Activated CD4-positive, alpha-beta memory T cell treated with anti-CD3 and anti-CD28 coated beads for 36 hours (primary cell): ENCODE data around the gene FRAT1. TPM values are rescaled to one million over a fixed set of nuclear protein-coding genes. Genes with fewer than 3 reads are reported as not detected.
"Not testable (repeated sequence)": the region's sequence is repeated elsewhere in the genome, so short reads cannot be mapped to it uniquely, and the experiment has no call there.

Experiments
- CTCF ChIA-PET: fragments of 350-600 bp; sonication (Branson Sonifier 250); formaldehyde crosslinking; loops from one replicate; lab custom pipeline; 2021; ENCODE audit warnings: antibody characterized with exemption, inconsistent platforms; lab: Charles Lee
- POLR2A ChIA-PET: fragments of 350-600 bp; sonication (Branson Sonifier 250); formaldehyde crosslinking; loops from one replicate; lab custom pipeline; 2021; ENCODE audit warnings: antibody characterized with exemption; lab: Charles Lee
- DNase-seq: peaks from one replicate; pipeline ENCODE4 v3.0.0-alpha.2; 2020
- H3K27ac Mint-ChIP-seq: one replicate; pipeline ENCODE4 v1.8.0; 2021; ENCODE audit warnings: mixed read lengths
- H3K27me3 Mint-ChIP-seq: one replicate; pipeline ENCODE4 v1.8.0; 2021; ENCODE audit warnings: mixed read lengths
- H3K36me3 Mint-ChIP-seq: one replicate; pipeline ENCODE4 v1.8.0; 2021; ENCODE audit warnings: mixed read lengths
- H3K4me1 Mint-ChIP-seq: one replicate; pipeline ENCODE4 v1.8.0; 2021; ENCODE audit warnings: low read depth, mixed read lengths
- H3K4me3 Mint-ChIP-seq: one replicate; pipeline ENCODE4 v1.8.0; 2021; ENCODE audit warnings: mild to moderate bottlenecking, mixed read lengths
- H3K9me3 Mint-ChIP-seq: one replicate; pipeline ENCODE4 v1.8.0; 2021; ENCODE audit warnings: mixed read lengths
- intact Hi-C: fragments of 100-400 bp; cut with micrococcal nuclease; formaldehyde crosslinking; loops from one replicate; pipeline ENCODE4 v1.15.1; 2023
- total RNA-seq, 2 experiments: library from RNA; stranded (reverse); gene quantifications; one replicate each; pipeline ENCODE4 v1.2.3, GENCODE V29; 2021

The FRAT1 gene
- total RNA-seq, 2 experiments from 2014 or later, result 2.1 TPM

DNA sequence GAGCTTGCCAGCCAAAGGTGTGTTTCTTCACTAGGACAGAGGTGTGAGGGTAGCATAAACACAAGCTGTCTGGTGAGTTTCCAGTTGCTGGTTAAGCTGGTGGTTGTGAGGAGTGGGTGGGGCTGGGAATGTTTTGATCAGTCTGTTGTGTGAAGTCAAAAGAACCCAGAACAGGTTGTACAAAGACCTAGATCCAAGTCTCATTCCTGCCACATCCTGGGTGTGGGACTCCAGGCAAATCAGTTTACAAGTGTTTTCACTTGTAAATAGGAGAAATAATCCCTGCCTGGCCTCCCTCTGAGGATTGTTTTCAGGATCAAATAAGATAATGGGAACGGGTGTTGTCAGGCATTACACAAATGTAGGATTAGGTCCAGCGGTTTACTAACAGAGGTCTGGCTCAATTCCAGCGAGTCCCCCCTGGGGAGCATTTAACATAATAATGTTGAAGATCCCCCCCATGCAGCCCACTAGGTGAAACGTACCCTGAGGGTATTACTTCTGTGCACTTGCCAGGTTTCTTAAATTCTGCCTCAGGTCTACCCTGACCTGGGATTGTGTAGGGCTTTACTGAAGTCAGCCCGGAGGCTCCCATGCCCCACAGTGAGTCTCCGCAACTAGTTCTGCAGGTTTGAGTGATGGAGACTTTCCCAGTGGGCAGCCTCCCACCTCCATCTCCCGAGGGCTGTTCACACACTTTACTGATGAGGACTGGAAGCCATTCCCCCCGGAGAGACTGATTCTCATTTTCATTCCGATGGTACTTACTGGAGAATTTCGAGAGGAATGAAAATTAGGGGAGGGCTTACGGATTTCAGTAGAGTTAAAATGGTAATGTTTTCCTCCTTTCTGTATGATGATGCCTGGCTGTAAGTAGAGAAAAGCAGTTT lies 18.1 kb downstream of the FRAT1 start:
- H3K4me1 Mint-ChIP-seq, result peaks cover 23% of the 10 kb centered on the region
- H3K36me3 Mint-ChIP-seq, result peaks cover 2% of the 10 kb centered on the region
- no peak overlapping the region for H3K4me3 Mint-ChIP-seq
- peaks cover 1% of the 10 kb centered on the region for H3K27me3 Mint-ChIP-seq
- no peaks in the 10 kb centered on the region for H3K9me3 Mint-ChIP-seq
- intact Hi-C loops, result no loop called here
- no peak for DNase-seq
- CTCF ChIA-PET, result no interaction called here
- POLR2A ChIA-PET, result interaction anchor here (0.7 kb wide), 1 partner anchor 71 kb away, joined by 4 read pairs; no protein-coding TSS in a partner anchor
- H3K27ac Mint-ChIP-seq, result no peak overlapping the region

DNA sequence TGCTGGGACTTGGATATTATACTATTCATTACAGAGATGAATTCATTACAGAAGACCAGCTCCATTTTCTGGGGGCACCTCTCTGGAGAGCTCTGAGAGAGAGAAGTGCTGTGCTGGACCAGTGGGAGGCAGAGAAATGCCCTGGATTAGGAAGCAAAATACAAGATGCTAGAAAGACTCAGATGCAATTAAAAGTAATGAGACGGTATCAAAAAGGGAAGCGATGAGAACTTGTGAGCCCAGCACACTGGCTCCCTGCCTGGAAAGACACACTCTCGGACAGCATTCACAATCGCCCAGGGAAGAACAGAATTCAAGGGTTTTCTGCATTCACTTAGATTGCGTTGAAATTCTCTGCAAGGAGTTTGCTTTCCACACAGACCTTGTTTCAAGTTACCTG lies 19.0 kb downstream of the FRAT1 start:
- no peak overlapping the region for H3K27ac Mint-ChIP-seq
- peaks cover 1% of the 10 kb centered on the region for H3K27me3 Mint-ChIP-seq
- no peak overlapping the region for H3K4me3 Mint-ChIP-seq
- DNase-seq, result no peak
- CTCF ChIA-PET, result no interaction called here
- peaks cover 2% of the 10 kb centered on the region for H3K36me3 Mint-ChIP-seq
- H3K4me1 Mint-ChIP-seq, result peaks cover 15% of the 10 kb centered on the region
- H3K9me3 Mint-ChIP-seq, result no peaks in the 10 kb centered on the region
- intact Hi-C loops, result no loop called here
- POLR2A ChIA-PET, result no interaction called here

DNA sequence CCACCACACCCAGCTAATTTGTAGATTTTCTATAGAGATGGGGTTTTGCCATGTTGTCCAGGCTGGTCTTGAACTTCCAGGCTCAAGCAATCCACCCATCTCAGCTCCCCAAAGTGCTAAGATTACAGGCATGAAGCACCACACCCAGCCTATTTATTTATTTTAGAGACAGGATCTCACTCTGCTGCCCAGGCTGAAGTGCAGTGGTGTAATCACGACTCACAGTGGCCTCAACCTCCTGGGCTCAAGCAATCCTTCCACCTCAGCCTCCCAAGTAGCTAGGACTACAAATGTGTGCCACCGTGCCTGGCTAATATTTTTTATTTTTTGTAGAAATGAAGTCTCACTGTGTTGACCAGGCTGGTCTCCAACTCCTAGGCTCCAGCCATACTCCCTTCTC lies 22.3 kb downstream of the FRAT1 start:
- H3K27ac Mint-ChIP-seq, result no peak overlapping the region
- H3K9me3 Mint-ChIP-seq, result no peaks in the 10 kb centered on the region
- H3K4me1 Mint-ChIP-seq, result peaks cover 3% of the 10 kb centered on the region
- intact Hi-C loops, result no loop called here
- H3K27me3 Mint-ChIP-seq, result no peaks in the 10 kb centered on the region
- H3K4me3 Mint-ChIP-seq, result no peak overlapping the region
- no peaks in the 10 kb centered on the region for H3K36me3 Mint-ChIP-seq
- POLR2A ChIA-PET, result no interaction called here
- CTCF ChIA-PET, result no interaction called here
- DNase-seq, result no peak

DNA sequence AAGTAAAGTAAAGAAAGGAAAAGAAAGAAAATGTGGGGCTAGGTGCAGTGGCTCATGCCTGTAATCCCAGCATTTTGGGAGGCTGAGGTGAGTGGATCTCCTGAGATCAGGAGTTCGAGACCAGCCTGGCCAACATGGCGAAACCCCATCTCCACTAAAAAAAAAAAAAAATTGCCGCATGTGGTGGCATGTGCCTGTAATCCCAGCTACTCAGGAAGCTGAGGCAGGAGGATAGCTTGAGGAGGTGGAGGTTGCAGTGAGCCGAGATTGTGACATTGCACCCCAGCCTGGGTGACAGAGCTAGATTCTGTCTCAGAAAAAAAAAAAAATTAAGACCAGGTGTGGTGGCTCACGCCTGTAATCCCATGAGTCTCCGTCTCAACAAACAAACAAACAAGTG lies 24.6 kb downstream of the FRAT1 start:
- H3K36me3 Mint-ChIP-seq, DNase-seq, H3K27me3 Mint-ChIP-seq, H3K27ac Mint-ChIP-seq, H3K4me1 Mint-ChIP-seq, H3K9me3 Mint-ChIP-seq, CTCF ChIA-PET, intact Hi-C loops, H3K4me3 Mint-ChIP-seq, POLR2A ChIA-PET: not testable (repeated sequence)

DNA sequence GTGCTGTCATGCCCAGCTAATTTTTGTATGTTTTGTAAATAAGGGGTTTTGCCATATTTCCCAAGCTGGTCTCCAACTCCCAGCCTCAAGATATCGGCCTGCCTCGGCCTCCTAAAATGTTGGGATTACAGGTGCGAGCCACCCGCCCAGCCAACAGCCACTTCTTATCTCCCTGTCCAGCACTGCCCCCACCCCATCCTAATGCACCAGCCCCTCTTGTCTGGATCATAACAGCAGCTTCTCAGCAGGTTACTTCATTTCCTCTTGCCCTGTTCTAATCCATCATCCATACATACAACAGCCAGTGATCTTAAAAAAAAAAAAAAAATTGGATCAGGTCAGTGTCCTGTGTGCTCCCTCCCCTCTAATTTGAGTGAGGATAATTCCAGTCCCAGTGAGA lies 28.2 kb downstream of the FRAT1 start:
- CTCF ChIA-PET, result no interaction called here
- intact Hi-C loops, result no loop called here

DNA sequence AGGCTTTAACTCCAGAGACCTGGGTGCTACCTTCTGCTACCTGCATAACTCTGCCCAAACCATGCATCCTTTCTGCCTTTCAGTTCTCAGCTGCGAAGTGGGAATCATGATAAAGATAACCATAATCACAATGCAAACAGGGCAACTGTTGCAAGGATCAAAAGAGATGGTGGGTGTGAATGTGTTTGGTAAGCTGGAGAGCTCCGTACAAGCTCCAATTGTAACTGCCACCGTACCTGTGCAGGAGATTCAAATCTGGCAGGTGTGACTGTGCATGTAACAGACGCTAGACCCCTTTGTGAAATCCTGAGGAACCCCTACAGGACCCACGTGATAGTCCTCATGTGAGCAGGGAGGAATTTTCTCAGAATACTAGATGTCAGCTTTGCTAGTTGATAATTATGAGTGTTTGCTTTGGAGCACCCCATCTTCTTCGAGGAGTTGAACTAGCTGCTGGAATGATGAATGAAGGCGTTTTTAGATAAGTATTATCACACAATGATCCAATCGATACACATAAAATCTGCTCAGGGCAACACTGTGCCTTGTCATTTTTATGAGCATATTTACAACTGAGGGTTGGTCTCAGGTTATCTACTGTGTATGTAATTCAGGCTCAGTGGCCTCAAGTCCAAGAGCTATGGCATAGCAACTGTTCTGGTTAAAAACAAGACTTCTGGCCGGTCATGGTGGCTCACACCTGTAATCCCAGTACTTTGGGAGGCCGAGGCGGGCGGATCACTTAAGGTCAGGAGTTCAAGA lies 30.9 kb downstream of the FRAT1 start:
- Mint-ChIP-seq H3K4me1 (no peaks in the 10 kb centered on the region), H3K27ac (no peak overlapping the region), H3K4me3 (no peak overlapping the region), H3K27me3 (no peaks in the 10 kb centered on the region), H3K9me3 (no peaks in the 10 kb centered on the region), H3K36me3 (no peaks in the 10 kb centered on the region)
- DNase-seq, result no peak
- POLR2A ChIA-PET, result no interaction called here
- intact Hi-C loops, result no loop called here
- CTCF ChIA-PET, result interaction anchor here (0.6 to 1.4 kb wide), 4 partner anchors 10 to 222 kb away, joined by 3 to 5 read pairs (median 3); no protein-coding TSS in a partner anchor

More for the DNA sequence above, 28.2 kb downstream of the FRAT1 start:
- no peak overlapping the region for H3K27ac Mint-ChIP-seq
- no peaks in the 10 kb centered on the region for H3K9me3 Mint-ChIP-seq
- H3K27me3 Mint-ChIP-seq, result no peaks in the 10 kb centered on the region
- no peaks in the 10 kb centered on the region for H3K4me1 Mint-ChIP-seq
- H3K36me3 Mint-ChIP-seq, result no peaks in the 10 kb centered on the region
- H3K4me3 Mint-ChIP-seq, result no peak overlapping the region
- POLR2A ChIA-PET, result no interaction called here
- no peak for DNase-seq

DNA sequence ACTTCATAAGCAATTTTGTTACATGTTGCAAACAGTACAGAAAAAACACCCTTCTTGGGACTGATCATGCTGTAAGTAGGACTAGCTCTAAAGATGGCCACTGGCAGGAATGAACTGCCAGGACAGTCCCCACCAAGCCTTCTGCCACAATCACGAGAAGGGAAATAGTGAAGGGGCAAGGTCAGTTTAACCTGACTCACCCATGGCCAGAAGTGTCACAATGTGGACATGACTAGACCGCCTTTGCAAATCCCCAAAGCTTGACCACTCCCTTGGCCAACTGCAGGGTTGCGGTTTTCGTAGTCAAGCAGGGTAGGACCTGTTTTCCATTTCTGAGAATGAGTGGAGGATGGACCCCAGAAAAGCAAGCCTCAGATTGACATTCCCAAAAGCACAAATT lies 34.9 kb downstream of the FRAT1 start:
- CTCF ChIA-PET, result no interaction called here
- no peak for DNase-seq
- POLR2A ChIA-PET, result no interaction called here
- intact Hi-C loops, result no loop called here
- no peaks in the 10 kb centered on the region for H3K27me3 Mint-ChIP-seq
- H3K4me3 Mint-ChIP-seq, result no peak overlapping the region
- H3K27ac Mint-ChIP-seq, result no peak overlapping the region
- peaks cover 13% of the 10 kb centered on the region for H3K36me3 Mint-ChIP-seq
- no peaks in the 10 kb centered on the region for H3K4me1 Mint-ChIP-seq
- no peaks in the 10 kb centered on the region for H3K9me3 Mint-ChIP-seq

DNA sequence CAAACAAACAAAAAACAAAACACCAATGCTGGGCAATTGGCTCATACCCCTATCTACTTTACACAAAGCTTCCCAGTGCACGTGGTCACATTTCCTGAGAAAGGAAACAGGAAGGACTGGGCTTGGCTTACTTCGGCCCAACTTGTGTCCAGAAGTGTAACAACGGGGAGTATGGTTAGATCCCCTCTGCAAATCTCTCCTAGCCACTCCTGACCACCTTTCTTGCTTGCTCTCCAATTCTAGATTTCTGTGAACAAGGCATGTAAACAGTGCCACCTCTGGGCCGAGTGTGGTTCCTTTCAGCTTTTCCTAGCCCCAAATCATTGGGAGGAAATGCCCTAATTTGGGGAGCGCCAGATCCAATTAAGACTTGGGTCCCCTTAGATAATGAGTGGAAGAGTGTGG lies 36.5 kb downstream of the FRAT1 start:
- CTCF ChIA-PET, result interaction anchor here (1.2 to 1.8 kb wide), 3 partner anchors 64 to 81 kb away, joined by 3 to 8 read pairs (median 6); no protein-coding TSS in a partner anchor
- Mint-ChIP-seq H3K27me3 (no peaks in the 10 kb centered on the region), H3K9me3 (no peaks in the 10 kb centered on the region), H3K4me1 (no peaks in the 10 kb centered on the region), H3K27ac (no peak overlapping the region), H3K36me3 (peaks cover 22% of the 10 kb centered on the region), H3K4me3 (no peak overlapping the region)
- intact Hi-C loops, result no loop called here
- DNase-seq, result no peak
- POLR2A ChIA-PET, result no interaction called here

DNA sequence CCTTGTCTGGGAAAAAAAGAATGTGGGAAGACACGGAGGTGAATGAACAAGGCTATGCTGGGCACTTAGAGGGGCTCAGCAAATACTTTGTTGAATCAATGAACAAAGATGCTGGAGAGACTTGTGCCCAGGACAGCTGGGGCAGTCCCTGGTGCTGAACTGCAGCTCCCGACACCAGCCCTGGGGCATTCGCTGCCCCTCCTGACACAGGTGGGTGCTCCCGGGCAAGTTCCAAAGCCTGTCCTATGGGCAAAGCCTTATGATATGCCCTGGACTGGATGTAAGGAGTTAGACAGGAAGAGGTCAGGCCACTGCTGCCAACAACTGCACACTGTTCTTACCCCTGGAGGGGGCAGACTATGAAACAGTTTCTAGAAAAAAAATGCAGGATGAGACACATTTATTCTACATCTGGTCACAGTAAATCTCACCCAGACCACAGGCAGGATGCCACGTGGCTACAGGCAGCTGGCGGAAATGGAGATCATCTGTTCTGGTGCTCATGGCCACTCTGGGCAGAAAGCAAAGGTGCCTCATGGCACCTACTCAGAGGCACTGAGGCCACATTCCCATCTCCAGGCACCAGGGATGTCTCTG lies 37.3 kb downstream of the FRAT1 start:
- no peaks in the 10 kb centered on the region for H3K4me1 Mint-ChIP-seq
- H3K4me3 Mint-ChIP-seq, result no peak overlapping the region
- H3K9me3 Mint-ChIP-seq, result no peaks in the 10 kb centered on the region
- no peak overlapping the region for H3K27ac Mint-ChIP-seq
- ChIA-PET POLR2A (no interaction called here), CTCF (interaction anchor here (1.1 to 1.8 kb wide), 3 partner anchors 18 to 82 kb away, joined by 3 to 6 read pairs (median 3); no protein-coding TSS in a partner anchor)
- H3K27me3 Mint-ChIP-seq, result no peaks in the 10 kb centered on the region
- no peak for DNase-seq
- intact Hi-C loops, result no loop called here
- H3K36me3 Mint-ChIP-seq, result peaks cover 24% of the 10 kb centered on the region

DNA sequence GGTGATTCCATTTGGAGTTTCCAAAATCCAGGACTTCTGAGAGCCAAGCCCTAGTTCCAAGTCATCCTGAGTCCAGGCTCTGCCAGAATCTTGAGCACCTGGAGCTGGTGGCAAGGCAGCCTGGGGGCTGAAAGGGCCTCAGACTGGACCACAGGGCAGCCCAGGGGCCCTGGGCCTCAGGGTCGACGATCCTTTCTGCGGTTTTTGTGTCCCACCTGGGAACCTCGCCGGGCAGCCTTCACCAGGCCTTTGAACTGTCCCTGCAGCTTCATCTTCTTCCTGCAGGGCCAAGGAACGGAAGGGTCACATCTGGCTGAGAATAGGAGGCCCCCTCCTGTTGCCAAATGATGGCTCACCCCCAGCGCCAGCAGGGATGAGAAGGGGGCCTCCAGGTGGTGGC lies 37.8 kb downstream of the FRAT1 start:
- H3K4me3 Mint-ChIP-seq, result no peak overlapping the region
- H3K36me3 Mint-ChIP-seq, result peaks cover 24% of the 10 kb centered on the region
- no peak overlapping the region for H3K27ac Mint-ChIP-seq
- H3K27me3 Mint-ChIP-seq, result no peaks in the 10 kb centered on the region
- ChIA-PET CTCF (interaction anchor here (0.9 to 1.1 kb wide), 2 partner anchors 18 to 78 kb away, joined by 3 to 5 read pairs; no protein-coding TSS in a partner anchor), POLR2A (no interaction called here)
- intact Hi-C loops, result no loop called here
- no peak for DNase-seq
- H3K9me3 Mint-ChIP-seq, result no peaks in the 10 kb centered on the region
- no peaks in the 10 kb centered on the region for H3K4me1 Mint-ChIP-seq

DNA sequence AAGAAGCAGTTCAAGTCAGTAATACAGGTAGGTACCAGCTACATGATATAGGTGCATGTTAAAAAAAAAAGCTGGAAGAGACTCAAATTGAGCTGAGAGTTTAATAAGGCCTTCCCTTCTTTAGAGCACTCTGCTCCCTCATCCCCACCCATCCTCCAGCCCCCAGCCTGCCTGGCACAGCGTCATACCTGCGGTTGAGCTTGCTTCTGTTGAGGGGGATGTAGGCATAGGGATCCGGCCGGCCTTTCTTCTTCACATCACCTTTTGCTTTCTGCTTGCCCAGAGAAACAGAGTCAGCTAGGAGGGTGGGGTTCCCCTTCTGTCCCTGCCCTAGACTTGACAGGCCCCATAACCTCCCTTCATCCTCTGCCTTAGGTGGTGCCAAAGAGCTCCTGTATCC lies 39.3 kb downstream of the FRAT1 start:
- no peak overlapping the region for H3K4me3 Mint-ChIP-seq
- H3K27me3 Mint-ChIP-seq, result no peaks in the 10 kb centered on the region
- no peak for DNase-seq
- POLR2A ChIA-PET, result interaction anchor here (1.1 kb wide), 1 partner anchor 42 kb away, joined by 3 read pairs; the partner anchor contains the start of gene RRP12
- CTCF ChIA-PET, result interaction anchor here (0.6 kb wide), 1 partner anchor 80 kb away, joined by 3 read pairs; no protein-coding TSS in a partner anchor
- H3K36me3 Mint-ChIP-seq, result peaks cover 28% of the 10 kb centered on the region
- no peak overlapping the region for H3K27ac Mint-ChIP-seq
- no peaks in the 10 kb centered on the region for H3K4me1 Mint-ChIP-seq
- H3K9me3 Mint-ChIP-seq, result no peaks in the 10 kb centered on the region
- intact Hi-C loops, result no loop called here

DNA sequence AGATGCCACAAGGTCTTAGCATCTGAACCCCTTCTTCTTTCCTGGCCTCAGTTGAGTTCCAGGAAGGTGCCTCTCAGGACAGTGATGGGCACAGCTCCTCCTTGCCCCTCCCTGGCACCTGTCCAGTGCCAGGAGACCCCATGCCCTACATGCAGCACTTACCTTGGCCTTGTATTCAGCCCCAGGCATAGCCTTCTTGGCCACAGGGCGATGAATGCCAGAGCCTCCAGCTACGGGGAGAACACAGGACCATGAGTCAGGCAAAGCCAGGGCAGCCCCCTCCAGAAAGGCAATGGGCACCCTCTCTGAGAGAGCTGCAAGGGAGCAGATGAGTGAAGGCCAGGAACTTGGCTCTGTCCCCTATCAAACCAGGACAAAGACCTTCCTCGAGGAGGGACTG lies 39.7 kb downstream of the FRAT1 start:
- DNase-seq, result no peak
- Mint-ChIP-seq H3K4me1 (no peaks in the 10 kb centered on the region), H3K27ac (peak overlapping the region; percentile 13), H3K4me3 (no peak overlapping the region), H3K9me3 (no peaks in the 10 kb centered on the region), H3K27me3 (no peaks in the 10 kb centered on the region), H3K36me3 (peaks cover 28% of the 10 kb centered on the region)
- intact Hi-C loops, result no loop called here
- ChIA-PET CTCF (no interaction called here), POLR2A (interaction anchor here (1.1 kb wide), 1 partner anchor 42 kb away, joined by 3 read pairs; the partner anchor contains the start of gene RRP12)
